Liver (tissue), 9 donors: ENCODE results near the gene DNAL4. TPM values are rescaled to one million over a fixed set of nuclear protein-coding genes. Genes with fewer than 3 reads are reported as not detected.

Source experiments
- DNase-seq: peaks from one replicate; pipeline ENCODE4 v3.0.0-alpha.2; 2017; ENCODE audit warnings: low spot score
- H3K27ac ChIP-seq, 2 donors: one replicate each; pipeline ENCODE4 v1.7.0; 2013; ENCODE audit warnings: inconsistent platforms in 2 of 2, low read length in 2 of 2, control low read depth in 1 of 2, low read depth in 1 of 2, mild to moderate bottlenecking in 1 of 2
- H3K27me3 ChIP-seq, 4 donors: one replicate each; pipeline versions ENCODE4 v1.6.1 to v1.7.0; 2013; ENCODE audit warnings: low read length in 3 of 4, inconsistent platforms in 1 of 4, mild to moderate bottlenecking in 1 of 4, moderate library complexity in 1 of 4; ENCODE audit not compliant: control insufficient read depth in 4 of 4, insufficient read depth in 4 of 4
- H3K36me3 ChIP-seq, 4 donors: one replicate each; pipeline versions ENCODE4 v1.6.1 to v1.7.0; 2013; ENCODE audit warnings: low read length in 3 of 4, mild to moderate bottlenecking in 3 of 4, low read depth in 1 of 4, moderate library complexity in 1 of 4; ENCODE audit not compliant: control insufficient read depth in 4 of 4, insufficient read depth in 3 of 4
- H3K4me1 ChIP-seq, 4 donors: one replicate each; pipeline versions ENCODE4 v1.6.1 to v1.7.0; 2013; ENCODE audit warnings: low read length in 3 of 4, mild to moderate bottlenecking in 3 of 4, moderate library complexity in 1 of 4; ENCODE audit not compliant: control insufficient read depth in 4 of 4, insufficient read depth in 4 of 4
- H3K4me3 ChIP-seq, 3 donors: one replicate each; pipeline versions ENCODE4 v1.6.1 to v1.7.0; 2013; ENCODE audit warnings: low read length in 3 of 3, control low read depth in 1 of 3, low read depth in 1 of 3, mild to moderate bottlenecking in 1 of 3
- H3K9ac ChIP-seq, 2 donors: one replicate each; pipeline ENCODE4 v1.7.0; 2013; ENCODE audit warnings: low read length in 2 of 2, mild to moderate bottlenecking in 2 of 2, moderate library complexity in 2 of 2, control low read depth in 1 of 2, low read depth in 1 of 2
- H3K9me3 ChIP-seq, 4 donors: one replicate each; pipeline versions ENCODE4 v1.6.1 to v1.7.0; 2013; ENCODE audit warnings: low read length in 3 of 4; ENCODE audit not compliant: control insufficient read depth in 4 of 4
- ATF3 ChIP-seq: IDR thresholded peaks from 2 replicates; pipeline ENCODE4 v1.6.1; 2016; ENCODE audit warnings: antibody characterized with exemption
- EGR1 ChIP-seq, 2 donors: IDR thresholded peaks; 2 replicates each; pipeline ENCODE4 v1.6.1; 2016 to 2018; ENCODE audit warnings: antibody characterized with exemption in 2 of 2, low read depth in 2 of 2
- FOXA1 ChIP-seq: IDR thresholded peaks from 2 replicates; pipeline ENCODE4 v1.6.1; 2016; ENCODE audit warnings: antibody characterized with exemption
- FOXA2 ChIP-seq: IDR thresholded peaks from 2 replicates; pipeline ENCODE4 v1.6.1; 2016; ENCODE audit warnings: antibody characterized with exemption
- GABPA ChIP-seq, 2 donors: IDR thresholded peaks in 1 of 2; conservative IDR thresholded peaks in 1 of 2; 2 replicates each; pipeline ENCODE4 v1.6.1; 2016; ENCODE audit warnings: antibody characterized with exemption in 2 of 2, mild to moderate bottlenecking in 1 of 2, moderate library complexity in 1 of 2
- HNF4A ChIP-seq, 2 donors: conservative IDR thresholded peaks; 2 replicates each; pipeline ENCODE4 v1.6.1; 2016; ENCODE audit warnings: antibody characterized with exemption in 2 of 2, mild to moderate bottlenecking in 2 of 2
- HNF4G ChIP-seq: IDR thresholded peaks from 2 replicates; pipeline ENCODE4 v1.6.1; 2016; ENCODE audit warnings: antibody characterized with exemption
- MAX ChIP-seq: IDR thresholded peaks from 2 replicates; pipeline ENCODE4 v1.6.1; 2016; ENCODE audit warnings: antibody characterized with exemption
- NR2F2 ChIP-seq: IDR thresholded peaks from 2 replicates; pipeline ENCODE4 v1.6.1; 2016; ENCODE audit warnings: antibody characterized with exemption
- RAD21 ChIP-seq, 2 donors: IDR thresholded peaks; 2 replicates each; pipeline ENCODE4 v1.6.1; 2016; ENCODE audit warnings: antibody characterized with exemption in 2 of 2, mild to moderate bottlenecking in 2 of 2
- REST ChIP-seq: IDR thresholded peaks from 2 replicates; pipeline ENCODE4 v1.6.1; 2016; ENCODE audit warnings: antibody characterized with exemption, mild to moderate bottlenecking
- RXRA ChIP-seq, 2 donors: IDR thresholded peaks; 2 replicates each; pipeline ENCODE4 v1.6.1; 2017 to 2018; ENCODE audit warnings: antibody characterized with exemption in 2 of 2, mild to moderate bottlenecking in 1 of 2
- ZBTB33 ChIP-seq: IDR thresholded peaks from 2 replicates; pipeline ENCODE4 v1.6.1; 2016; ENCODE audit warnings: antibody characterized with exemption
- WGBS: extraction: QIAGEN DNeasy Blood & Tissue Kit; methylation state at CpG from one replicate; pipeline ENCODE4 v1.1.7; 2013; 5-methylcytosine and 5-hydroxymethylcytosine counted together
- polyA plus RNA-seq, 2 donors: library from polyadenylated mRNA; stranded (reverse) in 1 of 2; unstranded in 1 of 2; fragments of 200-250 nt in 1 of 2; fragments of >200 nt in 1 of 2; fragmentation: Nextera tagmentation in 1 of 2; extraction: Ambion mirVana in 1 of 2; gene quantifications; one replicate each; pipeline versions ENCODE4 v1.2.1 to v1.2.3, GENCODE V29; 2013 to 2015
- total RNA-seq, 2 donors: library from RNA; depleted of rRNA; stranded (reverse); fragments of >200 nt; gene quantifications; one replicate each; pipeline ENCODE4 v1.2.3, GENCODE V29; 2014
- donor health status: healthy.
- donor health status: healthy.
- donor health status: healthy.
- donor health status: healthy.
- donor health status: healthy.

DNAL4 gene
- total and polyA plus RNA-seq, 4 donors: 4.0 to 5.6 (median 4.9) TPM

GRCh38 chr22:38833061-38833460, 39.1 kb upstream of the DNAL4 start:
- TF ChIP-seq MAX (no peak), FOXA1 (no peak), ZBTB33 (no peak)
- Histone ChIP-seq H3K9me3 (peaks cover 0 to 16% (median 4%) of the 10 kb centered on the region in 4 donors), H3K9ac (no peak overlapping the region), H3K4me1 (no peaks in the 10 kb centered on the region), H3K27me3 (no peaks in the 10 kb centered on the region), H3K36me3 (no peaks in the 10 kb centered on the region), H3K4me3 (no peak overlapping the region), H3K27ac (no peak overlapping the region)
- 66% methylated on average over 3 of the region's 3 CpGs for WGBS
- DNase-seq: no peak

- no peaks in the 10 kb centered on the region for H3K27me3 ChIP-seq
- H3K9me3 ChIP-seq: peaks cover 0 to 16% (median 4%) of the 10 kb centered on the region in 4 donors
- TF ChIP-seq RXRA (IDR thresholded peaks at IDR 0.05) (no peak), ATF3 (no peak), NR2F2 (no peak), FOXA2 (no peak), HNF4G (no peak), RAD21 (IDR thresholded peaks at IDR 0.05) (no peak), GABPA (IDR thresholded peaks at IDR 0.05 in 1 of 2, conservative IDR thresholded peaks at IDR 0.05 in 1 of 2) (no peak), HNF4A (conservative IDR thresholded peaks at IDR 0.05) (no peak), EGR1 (IDR thresholded peaks at IDR 0.05; ENCODE audit: low read depth in 2 of 2) (no peak), REST (no peak)
- H3K9ac ChIP-seq: no peak overlapping the region
- no peak overlapping the region for H3K4me3 ChIP-seq
- no peak overlapping the region for H3K27ac ChIP-seq
- no peak for DNase-seq
- H3K4me1 ChIP-seq: no peaks in the 10 kb centered on the region
- no peaks in the 10 kb centered on the region for H3K36me3 ChIP-seq
- 81% methylated on average over 30 of the region's 30 CpGs for WGBS
These were observed 38.3 kb upstream of the DNAL4 start for GRCh38 chr22:38832005-38832978.
